ENCODE measurements around the gene COL20A1. TPM values are rescaled to one million over a fixed set of nuclear protein-coding genes. Genes with fewer than 3 reads are reported as not detected.

The COL20A1 gene
- total and polyA plus RNA-seq, 2 donors (not counting 1 experiment from before 2014, with no cell fraction given) = not detected

- H3K9ac ChIP-seq (ENCODE audit: insufficient read depth, low read length) = no peak overlapping the region
- no peak overlapping the region for H3K4me2 ChIP-seq (ENCODE audit: extremely low read depth, insufficient read depth, low read length)
- no peak for DNase-seq (ENCODE audit: low read depth in 2 of 2)
- H4K20me1 ChIP-seq (ENCODE audit: control insufficient read depth, extremely low read depth, insufficient read depth, low read length) = no peaks in the 10 kb centered on the region
- H3K4me1 ChIP-seq (ENCODE audit: control insufficient read depth, extremely low read depth, insufficient read depth, low read length) = no peaks in the 10 kb centered on the region
- H3K4me3 ChIP-seq (replicated peaks in 1 of 4; ENCODE audit: control extremely low read depth in 1 of 4, insufficient read depth in 1 of 4, low read depth in 3 of 4, low read length in 4 of 4) = no peak overlapping the region
- H3K27ac ChIP-seq (ENCODE audit: insufficient read depth, low read length) = no peak overlapping the region
- no peaks in the 10 kb centered on the region for H3K79me2 ChIP-seq (ENCODE audit: control insufficient read depth, insufficient read depth, low read length)
- no peak for TF ChIP-seq CTCF (conservative IDR thresholded peaks at IDR 0.05 in 1 of 2, IDR thresholded peaks at IDR 0.05 in 1 of 2; ENCODE audit: low read depth in 1 of 2, low read length in 2 of 2)
- no peak for TF ChIP-seq EZH2 (IDR thresholded peaks at IDR 0.05; ENCODE audit: low read length, missing control alignments)
- no peaks in the 10 kb centered on the region for H3K9me3 ChIP-seq (ENCODE audit: control insufficient read depth, insufficient read depth, low read depth, low read length)
- H2AFZ ChIP-seq (ENCODE audit: low read length) = no peak overlapping the region
- no peaks in the 10 kb centered on the region for H3K36me3 ChIP-seq (ENCODE audit: control insufficient read depth, insufficient read depth, low read length)
- H3K27me3 ChIP-seq (ENCODE audit: control insufficient read depth, insufficient read depth, low read length) = peaks cover 7% of the 10 kb centered on the region
Measured at GRCh38 chr20:63319164-63320040, 26.4 kb downstream of the COL20A1 start.

- Histone ChIP-seq H4K20me1 (ENCODE audit: control insufficient read depth, extremely low read depth, insufficient read depth, low read length) (no peaks in the 10 kb centered on the region), H3K9ac (ENCODE audit: insufficient read depth, low read length) (no peak overlapping the region), H3K9me3 (ENCODE audit: control insufficient read depth, insufficient read depth, low read depth, low read length) (no peaks in the 10 kb centered on the region), H3K79me2 (ENCODE audit: control insufficient read depth, insufficient read depth, low read length) (no peaks in the 10 kb centered on the region), H3K4me3 (replicated peaks in 1 of 4; ENCODE audit: control extremely low read depth in 1 of 4, insufficient read depth in 1 of 4, low read depth in 3 of 4, low read length in 4 of 4) (no peak overlapping the region), H3K27me3 (ENCODE audit: control insufficient read depth, insufficient read depth, low read length) (peaks cover 7% of the 10 kb centered on the region), H2AFZ (ENCODE audit: low read length) (no peak overlapping the region), H3K36me3 (ENCODE audit: control insufficient read depth, insufficient read depth, low read length) (no peaks in the 10 kb centered on the region), H3K27ac (ENCODE audit: insufficient read depth, low read length) (no peak overlapping the region), H3K4me2 (ENCODE audit: extremely low read depth, insufficient read depth, low read length) (no peak overlapping the region), H3K4me1 (ENCODE audit: control insufficient read depth, extremely low read depth, insufficient read depth, low read length) (no peaks in the 10 kb centered on the region)
- TF ChIP-seq EZH2 (IDR thresholded peaks at IDR 0.05; ENCODE audit: low read length, missing control alignments) = no peak
- DNase-seq (ENCODE audit: low read depth in 2 of 2) = no peak
Measured at GRCh38 chr20:63320041-63320511, 27.1 kb downstream of the COL20A1 start.

- no peaks in the 10 kb centered on the region for H4K20me1 ChIP-seq (ENCODE audit: control insufficient read depth, extremely low read depth, insufficient read depth, low read length)
Measured at GRCh38 chr20:63320616-63321147, 27.7 kb downstream of the COL20A1 start.

More at GRCh38 chr20:63320616-63321147, 27.7 kb downstream of the COL20A1 start:
- H3K27me3 ChIP-seq (ENCODE audit: control insufficient read depth, insufficient read depth, low read length) = peaks cover 7% of the 10 kb centered on the region
- no peaks in the 10 kb centered on the region for H3K9me3 ChIP-seq (ENCODE audit: control insufficient read depth, insufficient read depth, low read depth, low read length)
- H3K4me3 ChIP-seq (replicated peaks in 1 of 4; ENCODE audit: control extremely low read depth in 1 of 4, insufficient read depth in 1 of 4, low read depth in 3 of 4, low read length in 4 of 4) = no peak overlapping the region
- no peak overlapping the region for H2AFZ ChIP-seq (ENCODE audit: low read length)
- no peak overlapping the region for H3K27ac ChIP-seq (ENCODE audit: insufficient read depth, low read length)
- DNase-seq (ENCODE audit: low read depth in 2 of 2) = no peak
- H3K9ac ChIP-seq (ENCODE audit: insufficient read depth, low read length) = no peak overlapping the region
- no peaks in the 10 kb centered on the region for H3K36me3 ChIP-seq (ENCODE audit: control insufficient read depth, insufficient read depth, low read length)
- no peaks in the 10 kb centered on the region for H3K79me2 ChIP-seq (ENCODE audit: control insufficient read depth, insufficient read depth, low read length)
- TF ChIP-seq EZH2 (IDR thresholded peaks at IDR 0.05; ENCODE audit: low read length, missing control alignments) (no peak), CTCF (conservative IDR thresholded peaks at IDR 0.05 in 1 of 2, IDR thresholded peaks at IDR 0.05 in 1 of 2; ENCODE audit: low read depth in 1 of 2, low read length in 2 of 2) (no peak)
- H3K4me2 ChIP-seq (ENCODE audit: extremely low read depth, insufficient read depth, low read length) = no peak overlapping the region
- no peaks in the 10 kb centered on the region for H3K4me1 ChIP-seq (ENCODE audit: control insufficient read depth, extremely low read depth, insufficient read depth, low read length)

Data from fibroblast of lung (primary cell).